ENCODE results near the gene OR2V2.
A peak's percentile ranks its signal among the peaks of the same experiment; 100 is the strongest.
"Not testable (repeated sequence)": the region's sequence is repeated elsewhere in the genome, so short reads cannot be mapped to it uniquely, and the experiment has no call there.

OR2V2 gene

DNA sequence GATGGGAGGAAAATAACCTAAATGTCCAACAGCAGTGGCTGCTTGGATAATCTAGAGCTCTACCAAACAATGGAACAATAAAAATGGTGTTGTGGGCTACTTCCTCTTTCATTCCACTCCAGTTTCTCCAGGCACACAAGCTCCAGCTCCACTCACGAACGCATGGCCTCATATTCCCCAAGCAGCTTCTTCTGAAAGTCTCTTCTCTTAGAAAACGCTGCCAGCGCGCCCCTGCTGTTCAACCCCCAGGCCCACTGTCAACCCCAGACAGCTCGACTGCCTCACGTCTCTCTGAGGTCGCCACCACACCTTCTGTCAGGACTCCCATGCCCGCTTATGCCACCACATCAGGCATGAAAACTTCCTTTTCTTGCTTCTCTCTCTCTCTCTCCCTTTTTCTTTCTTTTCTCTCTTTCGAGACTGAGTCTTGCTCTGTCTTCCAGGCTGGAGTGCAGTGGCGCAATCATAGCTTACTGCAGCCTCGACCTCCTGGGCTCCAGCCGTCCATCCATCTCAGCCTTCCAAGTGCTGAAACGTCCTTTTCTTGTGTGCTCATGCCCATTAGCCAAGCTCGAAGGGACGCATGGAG lies 16.2 kb downstream of the OR2V2 start:
- no peak for DNase-seq (ENCODE audit: low read depth)
- TF ChIP-seq, protein P1, sequence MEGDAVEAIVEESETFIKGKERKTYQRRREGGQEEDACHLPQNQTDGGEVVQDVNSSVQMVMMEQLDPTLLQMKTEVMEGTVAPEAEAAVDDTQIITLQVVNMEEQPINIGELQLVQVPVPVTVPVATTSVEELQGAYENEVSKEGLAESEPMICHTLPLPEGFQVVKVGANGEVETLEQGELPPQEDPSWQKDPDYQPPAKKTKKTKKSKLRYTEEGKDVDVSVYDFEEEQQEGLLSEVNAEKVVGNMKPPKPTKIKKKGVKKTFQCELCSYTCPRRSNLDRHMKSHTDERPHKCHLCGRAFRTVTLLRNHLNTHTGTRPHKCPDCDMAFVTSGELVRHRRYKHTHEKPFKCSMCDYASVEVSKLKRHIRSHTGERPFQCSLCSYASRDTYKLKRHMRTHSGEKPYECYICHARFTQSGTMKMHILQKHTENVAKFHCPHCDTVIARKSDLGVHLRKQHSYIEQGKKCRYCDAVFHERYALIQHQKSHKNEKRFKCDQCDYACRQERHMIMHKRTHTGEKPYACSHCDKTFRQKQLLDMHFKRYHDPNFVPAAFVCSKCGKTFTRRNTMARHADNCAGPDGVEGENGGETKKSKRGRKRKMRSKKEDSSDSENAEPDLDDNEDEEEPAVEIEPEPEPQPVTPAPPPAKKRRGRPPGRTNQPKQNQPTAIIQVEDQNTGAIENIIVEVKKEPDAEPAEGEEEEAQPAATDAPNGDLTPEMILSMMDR (conservative IDR thresholded peaks at IDR 0.05; ENCODE audit: low read depth, low read length) = no peak
- no peak overlapping the region for H3K4me3 ChIP-seq (ENCODE audit: low read length)

GRCh38 chr5:181164076-181164952 lies 16.9 kb downstream of the OR2V2 start:
- H3K4me3 ChIP-seq (ENCODE audit: low read length) = peak overlapping the region; percentile 15
- no peak for DNase-seq (ENCODE audit: low read depth)
- TF ChIP-seq, protein P1 (conservative IDR thresholded peaks at IDR 0.05; ENCODE audit: low read depth, low read length) = no peak

- DNase-seq (ENCODE audit: low read depth) = no peak
These were observed 19.7 kb downstream of the OR2V2 start for GRCh38 chr5:181166812-181167733.

DNA sequence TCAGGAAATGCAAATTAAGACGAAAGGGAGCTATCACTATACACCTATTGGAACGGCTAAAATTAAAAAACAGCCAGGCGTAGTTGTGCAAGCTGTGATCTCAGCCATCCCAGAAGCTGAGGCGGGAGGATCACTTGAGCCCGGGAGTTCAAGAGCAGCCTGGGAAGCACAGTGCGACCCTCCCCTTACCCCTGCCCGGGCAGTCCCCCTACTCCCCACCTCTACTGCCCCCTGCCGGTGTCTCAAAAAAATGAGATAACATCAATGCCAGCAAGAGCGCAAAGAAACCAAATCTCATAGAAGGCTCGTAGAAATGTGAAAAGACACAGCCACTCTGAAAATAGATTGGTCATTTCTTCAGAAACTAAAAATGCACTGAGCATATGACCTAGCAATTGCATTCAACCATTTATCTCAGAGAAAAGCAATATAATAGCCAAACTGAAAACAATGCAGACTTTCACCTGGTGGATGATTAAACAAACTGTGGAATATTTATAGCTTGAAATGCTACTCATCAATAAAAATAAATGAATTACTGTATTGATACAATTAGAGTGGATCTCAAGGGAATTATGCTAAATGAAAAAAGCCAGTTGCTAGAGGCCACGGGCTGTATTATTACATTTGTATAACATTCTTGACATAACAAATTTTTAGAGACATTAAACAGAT lies 20.6 kb downstream of the OR2V2 start:
- no peak overlapping the region for H3K4me3 ChIP-seq (ENCODE audit: low read length)
- TF ChIP-seq, protein P1 (conservative IDR thresholded peaks at IDR 0.05; ENCODE audit: low read depth, low read length) = peak; percentile 54
- DNase-seq (ENCODE audit: low read depth) = no peak

More at GRCh38 chr5:181166812-181167733, 19.7 kb downstream of the OR2V2 start:
- no peak overlapping the region for H3K4me3 ChIP-seq (ENCODE audit: low read length)
- TF ChIP-seq, protein P1 (conservative IDR thresholded peaks at IDR 0.05; ENCODE audit: low read depth, low read length) = no peak

DNA sequence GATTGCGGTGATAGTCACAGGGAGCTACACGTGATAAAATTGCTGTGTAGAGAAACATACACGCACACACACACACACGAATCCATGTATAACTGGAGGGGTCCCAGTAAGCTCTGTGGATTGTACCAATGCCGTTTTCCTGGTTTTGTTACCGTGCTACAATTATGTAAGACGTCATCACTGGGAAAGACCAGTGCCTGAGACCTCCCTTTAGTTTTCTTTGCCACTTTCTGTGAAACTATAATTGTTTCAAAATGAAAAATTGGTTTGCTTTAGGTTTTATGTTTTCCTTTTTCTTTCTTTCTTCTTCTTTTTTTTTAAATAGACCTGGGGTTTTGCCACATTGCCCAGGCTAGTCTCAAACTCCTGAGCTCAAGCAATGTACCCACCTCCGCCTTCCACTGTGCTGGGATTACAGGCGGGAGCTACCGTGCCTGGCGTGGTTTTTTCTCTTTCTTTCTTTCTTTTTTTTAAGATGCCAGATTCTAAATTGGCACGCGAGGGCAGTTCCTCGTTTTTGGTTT lies 21.3 kb downstream of the OR2V2 start:
- TF ChIP-seq, protein P1 (conservative IDR thresholded peaks at IDR 0.05; ENCODE audit: low read depth, low read length) = no peak
- H3K4me3 ChIP-seq (ENCODE audit: low read length) = peak overlapping the region; percentile 4

DNA sequence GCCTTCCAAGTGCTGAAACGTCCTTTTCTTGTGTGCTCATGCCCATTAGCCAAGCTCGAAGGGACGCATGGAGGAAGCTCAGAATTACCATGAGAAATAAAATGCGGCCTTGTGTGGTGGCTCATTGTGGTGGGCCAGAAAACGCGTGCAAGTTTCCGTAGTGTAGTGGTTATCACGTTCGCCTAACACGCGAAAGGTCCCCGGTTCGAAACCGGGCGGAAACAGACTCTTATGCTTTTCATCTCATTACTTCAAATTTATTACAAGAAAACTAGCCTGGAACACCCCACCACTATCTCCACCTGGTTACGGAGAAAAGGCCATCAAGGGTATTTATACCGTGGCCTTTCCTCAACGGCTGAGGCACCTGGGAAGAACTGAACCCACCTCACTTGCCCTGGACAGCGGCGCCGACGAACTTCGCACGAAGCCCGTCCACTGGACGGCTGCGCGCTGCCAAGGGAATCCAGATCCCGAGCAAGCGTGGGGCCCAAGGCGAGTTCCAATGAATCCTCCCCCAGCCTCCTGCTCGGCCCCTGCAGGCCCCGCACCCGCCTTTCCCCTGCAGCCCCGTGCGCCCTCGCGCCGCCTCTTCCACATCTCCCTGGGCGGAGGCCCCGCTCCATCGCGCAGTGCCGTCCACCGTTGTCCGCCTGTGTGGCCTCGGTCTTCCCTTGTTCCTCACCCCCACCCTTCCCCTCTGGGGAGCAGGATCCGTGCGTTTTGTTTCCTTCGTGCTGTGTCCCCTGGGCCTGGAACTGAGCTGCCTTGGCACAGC lies 22.3 kb downstream of the OR2V2 start:
- H3K4me3 ChIP-seq (ENCODE audit: low read length) = peak overlapping the region; percentile 40

More for the DNA sequence above, 21.3 kb downstream of the OR2V2 start:
- DNase-seq (ENCODE audit: low read depth) = no peak

More for the DNA sequence above, 22.3 kb downstream of the OR2V2 start:
- not testable (repeated sequence) for DNase-seq (ENCODE audit: low read depth)
